GM19395 (cell line): Measurements from ENCODE around the gene BRAF.
A peak's percentile ranks its signal among the peaks of the same experiment; 100 is the strongest.
"Not testable (repeated sequence)": the region's sequence is repeated elsewhere in the genome, so short reads cannot be mapped to it uniquely, and the experiment has no call there.

ENCODE experiments used
- ATAC-seq: cut with Tn5 transposase; IDR thresholded peaks from one replicate; pipeline ENCODE4 v1.9.1; 2021; ENCODE audit warnings: mild to moderate bottlenecking, moderate library complexity; ENCODE audit not compliant: unreplicated experiment

BRAF gene

DNA sequence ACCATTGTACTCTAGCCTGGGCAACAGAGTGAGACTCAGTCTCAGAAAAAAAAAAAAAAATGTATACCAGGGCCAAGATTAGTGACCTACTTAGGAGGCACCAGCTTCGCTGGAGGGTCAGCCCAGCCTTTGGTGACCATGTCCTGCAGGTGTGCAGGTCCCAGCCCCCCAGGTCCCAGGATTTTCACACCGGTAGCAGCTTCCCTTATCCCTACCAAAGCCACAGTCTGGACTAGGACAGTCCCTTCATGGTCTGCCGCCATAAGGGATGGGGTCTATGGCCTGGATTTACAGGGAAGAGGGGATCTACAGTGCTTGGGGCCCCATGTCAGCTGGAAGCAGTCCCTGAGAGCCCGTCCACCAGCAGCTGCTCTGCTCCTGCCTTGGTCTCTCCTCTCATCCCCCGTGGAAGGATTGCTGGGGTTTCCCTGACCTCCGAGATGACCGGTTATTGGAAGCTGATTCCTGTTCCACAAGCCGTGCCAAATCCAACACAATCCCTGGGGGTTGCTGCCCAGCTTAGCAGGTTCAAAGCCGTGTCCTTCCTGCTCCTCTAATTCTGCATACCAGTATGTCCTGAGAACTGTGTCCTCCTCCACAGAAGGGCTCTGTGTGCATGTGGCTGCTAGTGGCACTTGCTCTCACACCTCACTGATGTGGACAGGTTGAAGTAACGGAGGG, 239.2 kb downstream of the BRAF start:
- no peak for ATAC-seq

DNA sequence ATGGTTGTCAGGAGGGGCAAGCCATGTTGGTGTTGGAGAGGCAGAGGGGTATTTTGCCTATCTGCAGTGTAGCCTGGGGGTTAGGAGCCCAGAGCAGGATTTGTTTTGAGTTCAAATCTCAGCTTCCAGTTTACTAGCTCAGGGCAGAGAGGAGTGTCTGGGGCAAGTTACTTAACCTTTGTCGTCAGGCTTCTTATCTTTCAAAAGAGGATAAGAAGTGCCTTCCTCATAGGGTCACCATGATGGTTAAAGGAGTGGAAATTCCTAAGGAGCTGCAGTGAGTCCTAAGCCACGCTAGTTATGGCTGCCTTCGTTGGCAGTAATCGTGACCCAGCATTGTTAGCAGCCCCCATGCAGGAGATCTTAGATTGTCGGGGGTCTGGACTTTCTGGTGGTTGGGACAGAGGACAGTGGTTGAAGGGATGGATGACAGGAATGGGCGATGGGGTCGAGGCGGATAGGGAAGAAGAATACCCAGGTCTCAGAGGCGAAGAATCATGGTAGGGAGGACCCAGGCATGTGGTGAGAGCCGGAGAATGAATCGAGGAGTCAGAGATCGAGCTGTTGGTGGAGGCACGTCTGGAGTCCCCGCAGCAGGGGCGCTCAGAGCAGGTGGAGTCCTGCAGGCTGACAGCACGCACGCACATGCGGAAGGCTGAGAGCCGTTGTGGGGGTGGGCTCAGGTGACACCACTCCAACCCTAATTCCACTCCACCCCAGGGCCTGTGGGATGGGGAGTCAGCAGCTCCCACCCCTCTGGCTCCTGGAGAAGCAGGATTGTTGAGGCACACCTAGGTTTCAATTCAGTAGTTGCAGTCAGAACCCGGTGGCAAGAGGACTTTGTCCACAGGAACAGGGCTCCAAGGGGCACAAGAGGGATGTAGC, 240.4 kb downstream of the BRAF start:
- ATAC-seq = no peak

DNA sequence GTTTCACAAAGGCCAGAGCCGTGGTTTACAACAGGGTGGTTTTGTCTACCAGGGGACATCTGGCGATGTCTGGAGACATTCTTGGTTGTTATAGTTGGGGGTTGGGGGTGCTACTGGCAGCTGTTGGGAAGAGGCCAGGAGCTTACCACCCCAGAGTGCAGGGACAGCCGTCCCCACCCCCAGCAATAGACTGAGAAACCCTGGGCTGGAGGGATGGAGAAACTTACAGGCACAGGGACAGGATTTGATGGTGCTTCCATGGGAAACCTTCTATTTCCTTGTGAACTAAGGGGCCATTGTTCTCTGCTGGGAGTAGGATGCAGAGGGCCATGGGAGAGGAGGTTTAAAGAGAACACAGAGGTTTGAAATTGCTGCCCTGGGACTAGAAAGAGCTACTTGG, 241.1 kb downstream of the BRAF start:
- ATAC-seq = no peak

DNA sequence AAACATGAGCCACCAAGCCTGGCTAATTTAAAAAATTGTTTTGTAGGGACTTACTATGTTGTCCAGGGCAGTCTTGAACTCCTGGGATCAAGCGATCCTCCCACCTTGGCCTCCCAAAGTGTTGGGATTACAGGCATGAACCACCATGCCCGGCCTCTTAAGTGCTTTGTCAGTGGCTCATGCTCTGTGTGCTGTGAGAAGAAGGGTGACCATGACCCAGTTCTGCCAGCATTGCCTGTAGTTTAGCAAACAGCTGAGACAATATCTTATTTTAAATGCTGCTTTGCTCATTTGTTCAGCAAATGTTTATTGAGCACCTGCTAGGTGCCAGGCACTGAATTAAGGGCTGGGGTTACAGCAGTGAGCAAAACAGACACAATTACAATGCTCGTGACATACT, 243.0 kb downstream of the BRAF start:
- ATAC-seq = no peak

DNA sequence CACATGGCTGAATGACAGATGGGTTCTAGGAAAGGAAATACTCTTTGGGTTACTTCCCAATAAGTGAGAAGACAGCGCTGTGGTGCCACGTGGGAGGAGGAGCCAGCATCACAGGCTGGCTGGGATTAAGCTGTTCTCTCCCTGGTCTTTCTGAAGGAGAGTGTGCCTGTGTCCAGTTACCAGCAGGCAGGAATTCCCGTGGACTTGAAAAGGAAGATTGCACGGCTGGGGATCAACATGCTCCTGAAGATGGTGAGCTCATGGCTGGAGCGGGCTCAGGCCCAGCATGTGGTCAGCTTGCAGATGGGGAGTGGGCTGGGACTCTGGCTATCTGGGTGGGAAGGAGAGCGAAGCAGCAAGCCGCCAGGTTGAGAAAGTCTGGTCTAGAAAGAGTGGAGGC, 243.8 kb downstream of the BRAF start:
- ATAC-seq = no peak

DNA sequence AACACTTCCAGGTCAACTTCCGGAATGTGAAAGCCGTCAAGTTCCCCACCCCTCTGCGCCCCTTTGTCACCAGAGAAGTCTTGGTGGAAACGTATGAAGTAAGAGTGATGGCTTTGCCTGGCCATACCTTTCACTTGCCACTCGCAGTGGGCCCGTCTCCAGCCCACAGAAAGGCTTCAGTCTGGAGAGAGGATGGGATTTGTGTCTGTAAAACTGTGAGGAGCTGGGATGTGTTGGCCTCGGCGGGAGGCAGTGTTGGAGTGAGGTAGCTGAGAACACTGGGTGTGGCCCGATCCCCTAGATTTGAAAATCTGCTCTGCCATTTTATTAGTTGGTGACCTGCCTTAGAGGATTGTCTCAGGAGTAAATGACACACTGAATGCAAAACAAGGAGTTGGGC, 245.5 kb downstream of the BRAF start:
- no peak for ATAC-seq

DNA sequence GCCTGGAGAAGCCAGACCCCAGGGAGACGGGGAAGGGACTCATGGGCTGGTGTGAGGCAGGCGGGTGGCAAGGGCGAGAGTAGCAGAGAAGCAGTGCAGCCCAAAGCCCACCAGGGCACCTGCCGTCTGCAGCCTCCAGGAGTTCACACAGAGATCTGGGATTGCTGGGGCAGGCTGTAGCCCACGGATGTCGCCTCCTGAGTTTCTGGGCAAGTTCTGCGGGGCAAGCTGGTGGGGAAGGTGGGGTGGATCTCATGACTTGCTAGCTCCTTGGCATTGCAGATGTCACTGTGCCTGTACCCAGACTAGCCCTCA, 246.0 kb downstream of the BRAF start:
- ATAC-seq = no peak

DNA sequence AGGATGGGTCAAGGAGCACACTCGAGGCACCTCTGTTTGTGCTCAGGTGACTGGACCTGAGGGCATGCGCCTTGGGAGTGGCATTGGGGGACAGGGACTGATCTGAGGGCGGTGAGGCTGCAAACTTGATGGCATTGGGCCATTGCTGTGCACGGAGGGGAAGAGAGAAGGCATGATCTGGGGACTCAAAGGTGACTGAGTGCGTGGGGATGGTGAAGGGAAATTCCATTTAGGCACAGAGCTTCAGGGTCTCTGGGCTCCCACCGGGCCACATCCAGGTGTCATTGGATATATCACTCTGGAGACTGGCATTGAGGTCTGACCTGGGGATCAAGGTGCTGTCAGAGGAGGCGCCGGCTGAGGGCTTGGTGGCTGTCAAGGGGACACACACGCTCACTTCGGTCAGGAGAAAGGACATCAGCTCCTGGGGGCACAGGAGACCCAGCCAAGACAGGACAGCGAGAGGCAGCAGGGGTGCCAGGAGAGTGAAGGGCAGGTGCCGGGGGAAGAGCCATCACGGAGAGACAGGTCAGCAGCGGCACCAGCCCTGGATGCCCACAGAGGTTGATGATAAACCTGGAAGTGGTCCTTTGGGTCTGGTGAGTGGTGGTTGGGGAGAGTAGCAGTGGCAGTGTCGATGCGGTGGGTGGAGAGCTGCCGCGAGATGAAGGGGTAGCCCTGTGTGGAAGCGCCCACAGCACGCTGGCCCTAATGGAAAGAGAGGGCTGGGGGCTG, 246.5 kb downstream of the BRAF start:
- ATAC-seq = no peak

DNA sequence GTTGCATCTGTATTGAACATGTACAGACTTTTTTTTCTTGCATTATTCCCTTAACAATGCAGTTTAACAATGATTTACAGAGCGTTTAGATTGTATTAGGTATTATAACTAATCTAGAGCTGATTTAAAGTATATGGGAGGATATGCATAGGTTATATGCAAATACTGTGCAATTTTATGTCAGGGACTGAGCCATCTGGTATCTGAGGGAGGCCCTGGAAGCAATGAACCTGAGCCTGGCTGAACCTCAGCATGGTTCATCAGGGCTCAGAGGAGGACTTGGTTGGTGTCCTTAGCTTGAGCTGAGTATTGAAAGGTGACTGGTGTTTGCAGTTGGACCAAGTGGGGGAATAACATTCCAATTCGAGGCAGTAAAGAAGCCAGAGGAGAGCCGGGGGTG, 247.2 kb downstream of the BRAF start:
- no peak for ATAC-seq

DNA sequence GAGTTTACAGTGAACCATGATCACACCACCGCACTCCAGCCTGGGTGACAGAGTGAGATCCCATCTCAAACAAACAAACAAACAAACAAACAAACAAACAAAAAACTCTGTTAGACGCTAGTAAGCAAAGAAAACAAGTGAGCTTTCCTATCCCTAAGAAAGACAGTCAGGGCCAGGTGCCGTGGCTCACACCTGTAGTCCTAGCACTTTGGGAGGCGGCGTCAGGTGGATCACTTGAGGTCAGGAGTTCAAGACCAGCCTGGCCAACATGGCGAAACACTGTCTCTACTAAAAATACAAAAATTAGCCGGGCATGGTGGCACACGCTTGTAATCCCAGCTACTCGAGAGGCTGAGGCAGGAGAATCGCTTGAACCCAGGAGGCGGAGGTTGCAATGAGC, 247.8 kb downstream of the BRAF start:
- ATAC-seq = not testable (repeated sequence)

DNA sequence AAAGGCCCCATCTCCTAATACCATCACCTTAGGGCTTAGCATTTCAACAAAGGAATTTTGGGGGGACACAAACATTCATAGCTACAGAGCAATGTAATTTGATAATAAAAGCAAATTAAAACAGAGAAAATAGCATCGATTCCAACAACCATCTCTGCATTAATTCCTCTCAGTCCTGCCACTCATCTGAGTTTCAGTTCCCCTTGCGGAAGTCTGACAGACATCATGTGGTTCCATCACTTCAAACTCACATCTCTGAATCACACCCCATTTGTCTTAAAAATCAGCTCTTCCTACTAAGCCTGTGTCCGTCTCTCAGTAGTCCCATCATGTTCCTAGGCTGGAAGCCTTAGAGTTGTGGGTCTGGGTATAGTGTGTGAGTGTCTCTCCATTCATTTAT, 248.4 kb downstream of the BRAF start:
- peak; percentile 56 for ATAC-seq

DNA sequence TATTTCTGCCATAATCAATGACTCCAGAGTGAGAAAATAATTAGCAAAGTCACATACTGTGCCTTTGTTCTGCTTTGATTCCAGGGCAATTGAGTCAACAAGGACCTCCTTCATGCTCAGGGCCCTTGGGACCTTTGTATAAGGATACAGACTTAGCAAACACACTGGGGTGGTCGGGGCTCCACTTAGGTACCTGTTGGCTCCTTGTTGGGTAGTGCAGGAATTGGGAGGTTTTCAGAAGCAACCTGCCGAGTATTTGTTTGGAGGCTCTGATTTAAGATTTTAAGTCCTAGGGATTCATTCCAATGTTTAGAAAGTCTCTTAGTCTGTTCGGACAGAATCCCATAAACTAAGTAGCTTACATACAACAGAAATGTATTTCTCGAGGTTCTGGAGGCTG, 249.0 kb downstream of the BRAF start:
- no peak for ATAC-seq

DNA sequence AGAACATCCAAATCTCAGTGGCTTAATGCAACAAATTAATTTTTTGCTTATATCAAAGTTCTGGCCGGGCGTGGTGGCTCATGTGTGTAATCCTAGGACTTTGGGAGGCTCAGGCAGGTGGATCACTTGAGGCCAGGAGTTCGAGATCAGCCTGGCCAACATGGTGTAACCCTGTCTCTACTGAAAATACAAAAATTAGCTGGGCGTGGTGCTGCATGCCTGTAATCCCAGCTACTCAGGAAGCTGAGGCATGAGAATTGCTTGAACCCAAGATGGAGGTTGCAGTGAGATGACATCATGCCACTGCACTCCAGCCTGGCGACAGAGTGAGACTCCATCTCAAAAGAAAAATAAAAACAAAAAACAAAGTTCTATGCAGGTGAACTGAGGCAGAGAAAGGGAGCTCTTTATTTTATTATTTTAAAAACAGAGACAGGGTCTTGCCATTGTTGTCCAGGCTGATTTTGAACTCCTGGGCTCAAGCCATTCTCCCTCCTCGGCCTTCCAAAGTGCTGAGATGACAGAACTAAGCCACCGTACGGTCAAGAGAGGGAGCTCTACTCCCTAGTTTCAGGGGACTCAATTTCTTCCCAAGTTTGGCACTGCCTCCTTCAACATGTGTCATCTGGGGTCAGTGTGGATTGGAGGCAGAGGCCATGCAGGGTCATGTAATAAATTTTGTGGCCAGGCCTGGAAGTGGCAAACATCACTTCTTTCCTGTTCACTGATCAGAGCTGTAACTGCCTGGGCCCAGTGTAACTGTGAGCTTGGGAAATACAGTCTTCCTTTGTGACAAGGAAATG, 249.6 kb downstream of the BRAF start:
- no peak for ATAC-seq

DNA sequence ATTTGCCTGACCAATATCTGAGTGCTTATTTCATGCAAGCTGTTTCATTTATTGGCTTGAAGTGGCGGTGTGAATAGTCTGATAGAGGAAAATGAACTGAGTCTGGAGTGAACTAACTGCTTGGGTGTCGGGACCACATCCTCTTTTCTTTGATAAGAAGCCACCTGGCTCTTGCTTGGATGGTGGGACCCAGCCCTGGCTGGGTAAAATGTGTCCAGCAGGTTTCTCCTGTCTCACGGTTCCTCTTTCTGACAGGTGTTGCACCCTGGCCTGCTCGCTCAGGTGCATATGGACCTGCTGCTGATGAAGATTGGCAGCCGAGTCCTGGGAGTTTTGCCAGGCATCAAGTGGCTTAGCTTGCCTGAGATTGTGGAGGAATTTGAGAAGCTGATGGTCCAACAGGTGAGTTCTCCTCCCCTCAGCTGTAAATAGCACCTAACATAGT, 250.4 kb downstream of the BRAF start:
- peak; percentile 47 for ATAC-seq

DNA sequence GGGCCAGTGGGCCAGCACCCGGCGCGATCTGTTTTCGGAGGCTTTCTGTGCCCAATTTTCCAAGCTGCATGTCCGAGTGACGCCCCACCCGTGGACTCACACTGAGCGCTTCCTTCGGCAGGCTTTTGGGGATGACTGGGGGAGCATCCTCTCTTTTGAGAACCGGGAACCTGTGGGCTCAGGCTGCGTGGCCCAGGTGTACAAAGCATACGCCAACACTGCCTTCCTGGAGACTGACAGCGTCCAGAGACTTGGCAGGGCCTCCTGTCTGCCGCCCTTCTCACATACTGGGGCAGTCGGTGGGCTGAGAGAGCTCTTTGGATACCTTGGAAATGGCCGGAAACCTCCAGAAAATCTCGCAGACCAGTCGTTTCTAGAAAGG, 251.0 kb downstream of the BRAF start:
- no peak for ATAC-seq

DNA sequence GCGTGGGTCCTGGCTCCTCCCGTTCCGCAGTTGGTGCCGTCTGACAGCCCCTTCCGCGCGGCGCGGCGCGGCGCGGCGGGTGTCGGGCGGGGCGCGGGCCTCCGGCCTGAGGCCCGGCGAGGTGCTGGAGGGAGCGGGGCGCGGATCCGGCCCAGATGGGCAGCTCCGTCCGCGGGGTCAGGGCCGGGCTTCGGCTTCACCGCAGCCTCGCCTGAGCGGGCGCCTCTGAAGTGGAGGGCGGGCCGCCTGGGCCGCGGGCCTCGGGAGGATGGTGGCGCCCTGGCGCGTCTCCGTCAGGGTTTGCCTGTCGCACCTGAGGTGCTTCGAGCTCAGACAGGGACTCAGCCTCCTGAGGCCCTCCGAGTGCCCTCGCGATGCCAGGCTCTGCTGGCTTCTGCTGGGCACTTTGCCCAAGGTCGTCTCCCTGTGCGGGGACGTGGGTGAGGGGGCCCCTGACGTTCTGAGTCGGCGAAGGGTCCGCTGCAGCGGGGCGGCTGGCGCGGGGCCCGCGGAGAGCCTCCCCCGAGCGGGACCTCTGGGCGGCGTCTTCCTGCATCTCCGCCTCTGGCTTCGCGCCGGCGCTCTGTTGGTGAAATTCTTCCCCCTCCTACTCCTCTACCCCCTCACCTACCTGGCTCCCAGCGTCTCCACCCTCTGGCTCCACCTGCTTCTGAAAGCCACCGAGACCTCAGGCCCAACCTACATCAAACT, 251.5 kb downstream of the BRAF start:
- ATAC-seq = peak; percentile 43

DNA sequence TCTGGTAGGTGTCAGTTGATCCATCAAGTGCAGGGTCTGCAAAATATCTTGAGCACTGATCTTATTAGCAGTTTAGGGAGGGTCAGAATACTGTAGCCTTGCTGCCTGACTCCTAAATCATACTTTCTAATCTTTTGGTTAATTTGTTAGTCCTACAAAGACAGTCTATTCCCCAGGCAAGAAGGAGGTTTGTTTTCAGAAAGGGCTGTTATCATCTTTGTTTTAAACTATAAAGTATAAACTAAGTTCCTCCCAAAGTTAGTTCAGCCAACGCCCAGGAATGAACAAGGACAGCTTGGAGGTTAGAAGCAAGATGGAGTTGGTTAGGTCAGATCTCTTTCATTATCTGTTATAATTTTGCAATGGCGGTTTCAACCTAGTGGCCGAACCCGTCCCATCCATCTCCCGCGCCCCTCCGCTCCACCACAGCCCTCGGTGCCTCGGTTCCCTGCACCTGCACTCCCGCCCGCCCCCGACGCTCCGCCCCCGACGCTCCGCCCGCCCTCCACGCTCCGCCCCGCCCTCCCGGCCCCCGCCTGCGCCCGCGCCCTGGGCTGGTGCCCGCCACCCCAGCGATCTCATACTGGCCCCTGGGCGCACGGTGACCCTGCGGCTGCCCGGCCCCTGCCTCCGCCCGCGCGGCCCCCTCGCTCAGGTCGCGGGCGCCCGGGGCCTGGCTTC, 252.2 kb downstream of the BRAF start, which contains the start of gene ADCK2:
TSS of gene ADCK2 (plus strand) at position 564 of the 681 bp plus-strand sequence. CDS start 386 bp downstream, outside the sequence.
- peak; percentile 43 for ATAC-seq

DNA sequence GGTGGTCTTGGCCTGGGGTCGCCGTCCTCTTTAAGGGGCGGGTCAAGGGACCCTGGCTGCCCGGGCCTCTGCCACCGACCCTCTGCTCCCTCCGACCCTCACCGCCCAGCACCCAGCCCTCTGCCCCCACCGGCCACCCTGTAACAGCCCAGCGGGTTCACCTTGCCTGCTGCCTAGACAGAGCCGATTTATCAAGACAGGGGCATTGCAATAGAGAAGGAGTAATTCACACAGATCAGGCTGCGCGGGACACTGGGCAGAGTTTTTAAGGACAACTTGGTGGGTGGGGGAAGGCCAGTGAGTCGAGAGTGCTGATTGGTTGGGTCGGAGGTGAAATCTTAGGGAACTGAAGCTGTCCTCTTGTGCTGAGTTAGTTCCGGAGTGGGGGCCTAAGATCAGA, 252.8 kb downstream of the BRAF start:
- no peak for ATAC-seq

DNA sequence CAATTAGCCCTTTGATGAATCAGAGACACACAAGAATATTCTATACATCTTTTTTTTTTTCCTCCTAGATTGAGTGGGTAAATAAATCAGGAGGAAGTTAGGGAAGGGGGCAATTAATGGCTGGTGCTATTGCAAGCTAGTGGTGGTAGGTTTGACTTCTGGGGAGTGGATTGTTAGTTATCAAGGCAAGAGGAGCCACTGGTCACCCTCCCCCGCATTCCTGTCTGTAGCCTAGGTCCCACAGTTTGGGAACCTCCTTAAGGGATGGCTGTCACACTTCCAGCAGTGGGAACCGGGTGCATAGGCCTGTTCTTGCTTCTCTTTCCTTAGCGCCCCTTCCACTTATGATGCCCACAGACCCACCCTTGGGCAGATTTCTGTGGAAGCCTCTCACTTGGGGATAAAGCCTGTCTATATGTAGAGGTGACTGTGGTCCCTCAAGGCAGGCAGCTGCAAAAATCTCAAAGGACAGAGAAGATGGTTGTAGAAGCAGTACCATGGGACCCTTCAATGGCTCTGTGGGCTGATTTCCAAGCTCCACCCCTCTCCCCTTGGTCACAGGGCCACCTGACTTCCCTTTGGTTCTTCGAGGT, 254.3 kb downstream of the BRAF start:
- ATAC-seq = no peak
